Activated CD4-positive, alpha-beta T cell treated with anti-CD3 and anti-CD28 coated beads for 48 hours (primary cell): ENCODE results near the gene TUBA8.
A peak's percentile ranks its signal among the peaks of the same experiment; 100 is the strongest.
"Not testable (repeated sequence)": the region's sequence is repeated elsewhere in the genome, so short reads cannot be mapped to it uniquely, and the experiment has no call there.

ENCODE experiments used
- DNase-seq: peaks from one replicate; pipeline ENCODE4 v3.0.0-alpha.2; 2020

TUBA8 gene

GRCh38 chr22:18110194-18110953 is at the start of gene TUBA8:
TSS of gene TUBA8 (plus strand) at chr22:18110809. CDS start at chr22:18110866, 57 bp downstream.
- peak; percentile 56 for DNase-seq

GRCh38 chr22:18062421-18062820 is 48.2 kb upstream of the TUBA8 start:
- DNase-seq: no peak

- no peak for DNase-seq
These were observed 47.3 kb upstream of the TUBA8 start for GRCh38 chr22:18063306-18063705.

- DNase-seq: not testable (repeated sequence)
These were observed 46.9 kb upstream of the TUBA8 start for GRCh38 chr22:18063715-18064114.

GRCh38 chr22:18064636-18065035 is 46.0 kb upstream of the TUBA8 start:
- no peak for DNase-seq

- DNase-seq: no peak
These were observed 45.4 kb upstream of the TUBA8 start for GRCh38 chr22:18065256-18065655.

- no peak for DNase-seq
These were observed 44.3 kb upstream of the TUBA8 start for GRCh38 chr22:18066181-18066859.

GRCh38 chr22:18067121-18067520 is 43.5 kb upstream of the TUBA8 start:
- no peak for DNase-seq

GRCh38 chr22:18067548-18068341 is 42.9 kb upstream of the TUBA8 start:
- DNase-seq: no peak

GRCh38 chr22:18068381-18068988 is 42.1 kb upstream of the TUBA8 start:
- no peak for DNase-seq

GRCh38 chr22:18069041-18069440 is 41.6 kb upstream of the TUBA8 start:
- DNase-seq: no peak

- DNase-seq: no peak
These were observed 40.6 kb upstream of the TUBA8 start for GRCh38 chr22:18070041-18070440.

GRCh38 chr22:18070556-18071306 is 39.9 kb upstream of the TUBA8 start:
- DNase-seq: peak; percentile 42

GRCh38 chr22:18071307-18071967 is 39.2 kb upstream of the TUBA8 start:
- not testable (repeated sequence) for DNase-seq

- DNase-seq: no peak
These were observed 38.7 kb upstream of the TUBA8 start for GRCh38 chr22:18071968-18072310.

- no peak for DNase-seq
These were observed 37.1 kb upstream of the TUBA8 start for GRCh38 chr22:18073467-18073866.

- DNase-seq: not testable (repeated sequence)
These were observed 36.7 kb upstream of the TUBA8 start for GRCh38 chr22:18073927-18074326.

GRCh38 chr22:18075101-18075719 is 35.4 kb upstream of the TUBA8 start:
- DNase-seq: no peak

- DNase-seq: peak; percentile 24
These were observed 34.7 kb upstream of the TUBA8 start for GRCh38 chr22:18075720-18076497.

GRCh38 chr22:18077087-18077638 is 33.4 kb upstream of the TUBA8 start:
- DNase-seq: no peak
